OCI-LY1 (cell line): ENCODE measurements around the gene PKMYT1.

Experiments used
- EZH2 ChIP-seq: fragments of 200-600 bp; sonication (generic), shearing (Covaris generic); IDR thresholded peaks from 2 replicates; pipeline ENCODE4 v1.8.0; 2017; ENCODE audit warnings: borderline replicate concordance, mixed run types, mild to moderate bottlenecking, antibody characterized with exemption, low read length, moderate library complexity, mixed read lengths
- TF ChIP-seq, protein P1 (sequence below): fragments of 200-600 bp; sonication (generic), shearing (Covaris generic); IDR thresholded peaks from 2 replicates; pipeline ENCODE4 v1.5.1; 2017; ENCODE audit warnings: mild to moderate bottlenecking, antibody characterized with exemption, low read length, moderate library complexity, mixed read lengths

DNA sequence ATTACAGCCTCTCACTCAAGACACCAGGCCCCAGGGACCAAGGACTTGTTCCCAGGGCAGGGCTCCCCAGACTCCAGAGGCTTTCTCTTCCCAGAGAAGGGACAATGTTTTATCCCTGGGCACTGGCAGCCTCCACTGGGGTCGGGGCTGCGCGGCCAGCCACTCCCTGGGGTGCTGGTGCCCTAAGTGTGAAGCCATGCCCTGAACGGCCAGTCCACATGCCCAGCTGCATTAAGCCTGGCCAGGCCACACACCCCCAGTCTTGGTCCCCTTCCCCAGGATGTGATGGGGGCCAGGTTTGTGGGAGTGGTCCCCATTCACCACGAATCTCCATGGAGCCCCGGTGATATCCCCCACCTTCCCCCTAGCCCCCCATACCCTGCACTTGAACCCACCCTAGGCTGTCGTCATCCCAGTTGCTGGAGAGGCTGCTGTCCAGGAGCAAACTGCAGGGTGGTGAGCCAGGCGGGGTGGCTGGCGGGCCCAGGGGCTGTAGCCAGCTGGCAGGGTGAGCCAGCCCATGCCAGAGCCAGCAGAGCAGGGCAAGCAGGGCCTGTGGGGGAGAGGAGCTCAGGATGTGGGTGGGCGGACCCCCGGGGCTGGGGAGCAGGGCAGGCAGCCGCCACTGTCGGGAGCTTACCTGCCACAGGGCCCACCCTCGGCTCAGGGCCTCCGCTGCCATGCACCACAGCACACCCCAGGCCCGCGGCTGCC is 6.5 kb downstream of the PKMYT1 start:
- TF ChIP-seq, protein P1, sequence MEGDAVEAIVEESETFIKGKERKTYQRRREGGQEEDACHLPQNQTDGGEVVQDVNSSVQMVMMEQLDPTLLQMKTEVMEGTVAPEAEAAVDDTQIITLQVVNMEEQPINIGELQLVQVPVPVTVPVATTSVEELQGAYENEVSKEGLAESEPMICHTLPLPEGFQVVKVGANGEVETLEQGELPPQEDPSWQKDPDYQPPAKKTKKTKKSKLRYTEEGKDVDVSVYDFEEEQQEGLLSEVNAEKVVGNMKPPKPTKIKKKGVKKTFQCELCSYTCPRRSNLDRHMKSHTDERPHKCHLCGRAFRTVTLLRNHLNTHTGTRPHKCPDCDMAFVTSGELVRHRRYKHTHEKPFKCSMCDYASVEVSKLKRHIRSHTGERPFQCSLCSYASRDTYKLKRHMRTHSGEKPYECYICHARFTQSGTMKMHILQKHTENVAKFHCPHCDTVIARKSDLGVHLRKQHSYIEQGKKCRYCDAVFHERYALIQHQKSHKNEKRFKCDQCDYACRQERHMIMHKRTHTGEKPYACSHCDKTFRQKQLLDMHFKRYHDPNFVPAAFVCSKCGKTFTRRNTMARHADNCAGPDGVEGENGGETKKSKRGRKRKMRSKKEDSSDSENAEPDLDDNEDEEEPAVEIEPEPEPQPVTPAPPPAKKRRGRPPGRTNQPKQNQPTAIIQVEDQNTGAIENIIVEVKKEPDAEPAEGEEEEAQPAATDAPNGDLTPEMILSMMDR = no peak
- no peak for TF ChIP-seq EZH2
